Glomerular visceral epithelial cell (primary cell): Measurements from ENCODE around the gene MYO1B.

Experiments
- DNase-seq: peaks from one replicate; pipeline ENCODE4 v3.0.0-alpha.2; 2016; ENCODE audit errors: extremely low spot score

MYO1B gene

DNA sequence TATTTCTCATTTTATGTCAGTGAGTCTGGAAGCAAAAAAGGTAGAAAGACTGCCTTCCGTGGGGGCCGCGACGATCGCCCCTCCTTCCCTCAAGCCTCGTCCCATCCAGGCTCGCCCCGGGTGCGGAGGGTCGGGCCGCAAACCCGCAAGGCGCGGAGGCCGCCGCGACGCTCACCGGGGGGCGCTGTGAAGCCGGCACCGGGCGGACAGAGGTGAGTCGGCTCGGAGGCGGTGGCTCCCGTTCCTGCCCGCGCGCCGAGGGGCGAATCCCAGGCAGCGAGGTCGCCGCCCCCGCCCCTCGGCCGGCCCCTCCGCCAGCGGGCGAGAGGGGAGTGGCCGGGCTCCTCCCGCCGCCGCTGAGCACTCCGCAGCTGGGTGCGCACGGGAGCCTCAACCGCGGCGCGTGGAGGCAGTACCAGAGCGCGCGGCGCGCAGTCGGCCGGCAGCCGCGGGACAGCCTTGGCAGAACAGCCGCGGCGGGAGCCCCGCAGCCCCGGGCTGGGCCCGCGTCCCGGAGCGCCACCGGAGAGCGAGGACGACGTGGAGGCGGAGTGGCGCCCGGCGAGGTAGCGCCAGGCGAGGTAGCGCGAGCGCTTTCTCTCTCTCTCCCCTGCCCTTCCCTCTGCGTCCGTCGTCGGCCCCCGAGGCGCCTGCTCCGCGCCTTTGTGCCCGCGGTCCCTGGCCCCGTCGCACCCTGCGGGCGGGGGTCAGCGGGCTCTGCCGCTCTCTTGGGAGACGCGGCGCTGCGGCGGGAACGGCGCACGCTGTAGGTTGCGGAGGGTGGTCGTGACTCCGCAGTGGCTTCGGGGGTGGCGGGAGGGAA lies at the start of gene MYO1B:
MYO1B (plus strand) TSS at position 359 of the 823 bp plus-strand sequence. CDS start 31,492 bp downstream, outside the sequence.
- peak; percentile 91 for DNase-seq

DNA sequence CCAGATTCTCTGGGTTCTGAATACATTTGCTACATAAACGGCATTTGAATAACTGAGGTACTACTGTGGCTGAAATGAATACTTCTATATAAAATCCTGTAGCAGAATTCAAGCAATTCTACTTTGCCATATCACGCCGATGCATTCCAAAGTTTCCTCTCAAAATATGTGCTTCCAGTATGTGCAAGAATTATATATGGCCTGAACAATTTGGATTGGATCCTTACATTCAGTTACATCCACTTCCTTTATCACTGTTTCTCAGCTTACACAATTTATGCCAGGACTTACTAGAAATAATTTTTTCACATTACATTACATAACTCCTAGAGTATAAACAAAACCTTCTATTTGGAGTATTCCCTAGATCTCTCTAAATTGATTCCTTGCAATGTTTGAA lies 48.1 kb upstream of the MYO1B start:
- DNase-seq, result no peak

DNA sequence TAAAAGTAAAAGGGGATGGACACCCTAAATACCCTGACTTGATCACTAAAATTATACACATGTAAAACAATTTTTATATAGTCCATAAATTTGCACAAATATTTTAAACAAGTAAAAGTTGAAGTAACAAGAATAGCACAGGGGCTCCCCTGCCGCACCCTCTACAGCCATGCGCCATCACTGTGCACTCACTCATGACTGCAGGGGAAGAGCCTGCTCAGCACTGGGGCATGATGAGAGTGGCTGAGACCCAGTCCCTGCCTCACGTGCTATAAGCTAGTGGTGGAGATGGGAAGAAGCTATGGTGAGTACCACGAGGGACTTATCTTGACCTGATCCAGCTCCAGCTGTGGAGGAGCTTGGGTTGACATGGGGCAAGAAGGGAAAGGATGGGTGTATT lies 46.9 kb upstream of the MYO1B start:
- DNase-seq, result no peak

- no peak for DNase-seq
These were observed 45.2 kb upstream of the MYO1B start for GRCh38 chr2:191199929-191200512.

DNA sequence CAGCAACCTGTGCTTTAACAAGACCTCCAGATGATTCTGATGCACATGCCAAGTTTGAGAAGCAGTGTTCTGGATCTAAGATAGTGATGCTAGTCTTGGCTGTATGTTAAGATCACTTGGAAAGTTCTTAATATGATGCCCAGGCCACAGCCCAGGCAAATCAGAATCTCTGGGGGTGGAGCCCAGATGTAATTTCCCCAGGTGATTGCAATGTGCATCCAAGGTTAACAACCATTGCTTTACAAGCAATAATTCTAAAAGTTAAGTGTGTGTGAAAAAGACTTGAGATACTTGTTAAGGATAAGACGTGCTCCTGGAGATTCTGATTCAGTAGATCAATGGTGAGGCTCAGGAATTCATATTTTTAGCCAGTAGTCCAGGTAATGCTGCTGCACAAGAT lies 44.3 kb upstream of the MYO1B start:
- DNase-seq, result no peak

DNA sequence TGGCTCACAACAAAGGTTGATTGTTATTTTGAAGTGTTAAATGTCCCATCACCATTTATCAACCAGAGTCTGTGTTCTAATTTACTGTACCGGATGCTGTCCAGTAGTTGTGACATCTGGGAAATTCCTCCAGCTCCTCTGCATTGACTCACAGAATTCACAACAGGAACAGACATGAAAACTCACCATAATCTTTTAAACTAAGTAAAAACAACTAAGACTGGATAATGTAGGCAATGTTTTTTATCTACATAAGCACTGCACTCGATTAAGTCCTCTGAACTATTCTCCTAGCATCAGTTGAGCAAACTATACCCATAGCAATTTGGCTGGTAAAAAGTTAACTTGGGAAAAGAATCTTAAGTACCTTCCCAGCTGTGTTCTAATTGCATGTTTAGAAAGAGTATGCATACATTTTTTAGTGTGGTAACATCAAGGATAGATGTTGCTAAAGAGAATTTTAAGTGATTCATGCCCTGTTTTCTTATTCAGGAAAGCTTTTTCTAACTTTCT lies 42.9 kb upstream of the MYO1B start:
- peak; percentile 72 for DNase-seq

DNA sequence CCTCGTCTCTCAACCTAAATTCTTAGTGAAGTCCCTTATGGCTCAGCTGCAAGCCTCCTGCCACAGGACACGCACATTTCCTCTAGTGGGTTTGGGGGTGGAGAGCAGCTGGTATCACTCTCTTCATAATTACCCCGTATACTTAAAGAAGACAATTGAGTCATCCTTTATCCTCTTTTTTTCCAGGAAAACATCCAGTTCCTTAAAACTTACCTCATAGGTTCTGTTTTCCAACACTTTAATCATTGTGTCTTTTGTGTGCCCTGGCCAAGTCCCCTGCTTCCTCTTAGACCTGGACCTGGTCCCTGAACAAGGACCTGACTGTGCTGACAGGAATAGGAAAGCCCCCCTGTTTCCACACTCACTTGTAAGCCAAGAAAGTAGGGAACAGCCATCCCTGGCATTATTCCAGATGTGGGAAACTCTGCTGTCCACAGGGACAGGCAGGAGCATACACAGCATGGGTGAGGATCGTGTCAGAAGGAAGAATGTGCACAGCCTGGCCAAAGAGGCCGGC lies 42.3 kb upstream of the MYO1B start:
- peak; percentile 68 for DNase-seq

DNA sequence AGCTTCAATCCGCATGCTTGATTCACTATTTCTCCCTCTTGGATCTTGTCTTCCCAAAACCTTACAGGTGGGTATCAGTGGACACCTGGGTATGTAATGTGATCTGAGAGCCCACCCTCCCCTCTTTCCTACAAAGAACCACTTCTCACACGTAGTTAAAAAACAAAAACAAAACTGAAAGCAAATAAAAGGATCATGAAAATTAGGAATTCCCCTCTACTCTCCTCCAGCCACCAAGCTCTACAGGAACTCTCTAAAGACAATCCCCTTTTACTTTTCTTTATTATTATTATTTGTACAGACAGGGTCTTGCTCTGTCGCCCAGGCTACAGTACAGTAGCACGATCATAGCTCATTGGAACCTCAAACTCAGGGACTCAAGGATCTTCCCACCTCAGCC lies 40.8 kb upstream of the MYO1B start:
- DNase-seq, result no peak

- peak; percentile 10 for DNase-seq
These were observed 38.4 kb upstream of the MYO1B start for GRCh38 chr2:191206613-191207471.

- DNase-seq, result no peak
These were observed 35.9 kb upstream of the MYO1B start for GRCh38 chr2:191209340-191209739.

DNA sequence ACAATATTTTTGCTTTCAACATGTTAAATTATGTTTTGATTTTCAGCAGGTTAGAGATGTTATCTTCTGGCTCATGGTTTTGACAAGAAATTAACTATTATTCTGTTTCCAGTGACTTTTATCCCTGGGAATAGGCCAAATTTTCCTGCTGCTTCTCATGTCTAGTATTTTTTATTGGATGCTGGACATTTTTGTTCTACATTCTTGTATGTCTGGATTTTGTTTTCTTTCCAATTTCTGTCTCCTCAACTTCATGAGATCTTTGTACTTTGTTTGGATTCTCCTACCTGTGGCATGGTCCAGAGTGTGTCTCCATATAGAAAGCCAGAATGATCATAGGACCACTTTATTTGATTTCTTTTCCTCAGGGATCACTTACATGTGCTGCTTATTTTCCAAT lies 33.1 kb upstream of the MYO1B start:
- no peak for DNase-seq

DNA sequence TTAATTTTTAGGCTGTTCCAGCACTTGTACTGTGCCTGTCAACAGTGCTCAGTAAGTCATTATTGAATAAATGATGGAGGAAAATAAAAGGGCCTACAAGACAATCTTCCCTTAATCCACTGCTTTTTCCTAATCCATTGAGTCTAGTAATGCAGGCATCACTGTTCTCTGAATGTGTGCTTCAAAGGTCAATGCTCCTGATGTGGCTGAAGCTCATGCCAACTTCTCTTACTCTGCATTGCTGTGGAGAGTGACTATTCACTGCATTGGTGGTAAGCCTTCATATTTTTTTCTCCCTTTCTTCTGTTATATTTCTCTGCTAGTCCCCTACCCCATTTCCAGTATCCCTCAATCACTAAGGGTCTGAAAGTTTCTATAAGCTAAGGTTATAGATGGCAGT lies 31.9 kb upstream of the MYO1B start:
- DNase-seq, result no peak

GRCh38 chr2:191215230-191215629 lies 30.0 kb upstream of the MYO1B start:
- DNase-seq, result no peak

- no peak for DNase-seq
These were observed 29.5 kb upstream of the MYO1B start for GRCh38 chr2:191215666-191216065.

DNA sequence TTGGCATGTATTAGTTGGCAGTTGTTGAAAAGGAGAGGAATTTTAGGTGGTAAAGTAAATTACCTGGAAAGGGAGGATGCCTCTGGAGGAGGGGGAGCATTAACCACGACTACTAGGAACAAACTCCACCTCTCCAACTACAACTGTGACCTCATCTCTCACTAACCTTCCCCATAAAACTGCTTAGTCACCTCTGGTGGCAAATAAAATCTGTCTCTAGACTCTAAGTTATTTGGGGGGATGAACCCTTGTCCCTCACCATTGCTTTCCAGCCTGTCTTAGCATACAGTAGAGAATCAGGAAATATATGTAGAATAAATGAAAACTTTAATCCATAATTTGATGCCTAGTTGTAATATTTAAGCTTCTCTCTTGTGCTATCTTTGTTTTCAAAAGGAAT lies 27.6 kb upstream of the MYO1B start:
- peak; percentile 74 for DNase-seq

DNA sequence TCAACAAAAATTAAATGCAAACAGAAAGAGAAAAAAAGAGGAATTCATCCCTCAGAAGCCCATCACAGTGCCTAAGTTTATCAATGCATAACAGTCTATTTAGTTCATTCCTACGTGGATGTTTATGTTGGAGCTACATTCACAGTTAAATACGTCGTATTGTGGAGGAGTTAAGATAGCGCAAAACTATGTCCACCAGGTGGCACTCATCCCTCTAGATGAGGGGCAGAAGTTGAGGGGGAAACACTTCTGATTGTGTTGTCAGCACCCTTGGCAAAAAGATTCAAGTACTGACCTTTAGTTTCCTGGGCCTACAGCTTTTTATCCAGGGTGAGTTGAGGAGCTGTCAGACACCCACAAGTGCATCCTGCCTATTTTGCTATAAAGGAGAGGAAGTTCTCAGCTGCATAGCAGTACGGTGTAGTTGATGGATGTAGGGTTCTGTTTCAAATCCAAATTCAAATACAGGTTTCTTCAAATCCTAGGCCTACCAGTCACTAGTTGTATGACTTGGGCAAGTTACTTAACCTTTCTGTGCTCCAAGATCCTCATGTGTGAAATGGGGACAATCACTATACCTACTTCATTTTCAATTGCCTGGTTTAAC lies 26.8 kb upstream of the MYO1B start:
- peak; percentile 86 for DNase-seq

GRCh38 chr2:191220671-191221070 lies 24.5 kb upstream of the MYO1B start:
- DNase-seq, result no peak

DNA sequence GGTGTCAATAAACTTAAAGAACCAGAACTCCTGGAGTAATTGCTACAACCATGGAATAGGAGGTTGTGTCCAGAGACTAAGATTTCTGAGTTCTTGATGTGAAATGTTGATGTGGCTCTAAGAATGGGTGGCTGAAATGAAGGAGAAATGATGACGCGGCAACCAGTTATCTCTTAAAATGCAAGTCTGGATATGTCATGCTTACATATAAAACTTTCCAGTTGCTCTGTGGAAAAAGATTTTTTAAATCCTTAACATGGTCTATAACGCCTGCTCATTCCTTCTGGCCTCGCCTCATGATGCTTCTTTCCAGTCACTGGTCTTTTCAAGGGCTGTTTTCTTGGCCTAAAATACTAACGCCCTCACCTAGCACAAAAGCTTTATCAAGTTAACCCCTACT lies 23.5 kb upstream of the MYO1B start:
- no peak for DNase-seq

- DNase-seq, result no peak
These were observed 22.7 kb upstream of the MYO1B start for GRCh38 chr2:191222507-191222906.

GRCh38 chr2:191222952-191223351 lies 22.3 kb upstream of the MYO1B start:
- DNase-seq, result no peak

DNA sequence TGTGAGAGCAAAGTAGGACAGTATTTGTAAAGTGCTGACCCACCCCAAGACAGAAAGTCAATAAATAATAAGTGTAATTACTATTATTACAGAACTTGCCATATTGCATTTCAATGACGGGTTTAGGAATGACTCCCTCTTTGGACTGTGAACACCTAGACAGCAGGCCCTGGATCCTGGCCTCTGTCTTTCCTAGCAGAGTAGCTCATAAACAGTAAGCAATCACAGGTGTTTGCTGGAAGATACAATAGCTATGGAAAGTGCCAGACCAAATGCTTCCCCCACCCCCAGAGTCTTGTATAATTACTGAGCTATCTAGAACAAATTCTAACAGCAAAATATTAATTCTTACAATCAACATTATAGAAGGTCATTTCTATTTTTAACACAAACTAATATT lies 20.1 kb upstream of the MYO1B start:
- no peak for DNase-seq

DNA sequence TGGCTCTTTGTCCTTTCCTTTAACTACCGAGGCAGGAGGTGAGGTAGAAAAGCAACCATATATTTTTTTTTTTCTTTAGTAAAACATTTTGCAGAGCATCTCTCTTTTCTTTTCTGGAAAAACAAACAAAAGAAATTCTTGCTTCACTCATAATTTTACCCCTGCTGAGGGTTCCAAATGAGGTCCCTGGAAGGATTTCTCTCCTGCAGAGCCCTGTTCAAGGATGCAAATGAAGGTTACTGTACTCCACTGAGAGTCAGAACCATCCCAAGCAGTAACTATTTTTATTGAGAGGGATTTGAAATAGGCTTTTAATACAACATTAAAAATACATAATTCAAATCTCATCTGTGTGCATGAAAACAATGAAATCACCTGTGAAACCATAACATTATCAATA lies 19.5 kb upstream of the MYO1B start:
- DNase-seq, result no peak
